ENCODE measurements around the gene MARCHF2.

The MARCHF2 gene

GRCh38 chr19:8397271-8397670 is 15.8 kb upstream of the MARCHF2 start:
- no peak for DNase-seq (ENCODE audit: low read depth)
- no peak overlapping the region for H3K4me3 ChIP-seq (ENCODE audit: low read depth, low read length)
- no peak for TF ChIP-seq CTCF (IDR thresholded peaks at IDR 0.05; ENCODE audit: control insufficient read depth, extremely low read depth, insufficient read depth)

GRCh38 chr19:8397746-8398310 is 15.3 kb upstream of the MARCHF2 start:
- no peak overlapping the region for H3K4me3 ChIP-seq (ENCODE audit: low read depth, low read length)
- DNase-seq (ENCODE audit: low read depth) = no peak
- TF ChIP-seq CTCF (IDR thresholded peaks at IDR 0.05; ENCODE audit: control insufficient read depth, extremely low read depth, insufficient read depth) = no peak

- DNase-seq (ENCODE audit: low read depth) = no peak
- H3K4me3 ChIP-seq (ENCODE audit: low read depth, low read length) = no peak overlapping the region
- no peak for TF ChIP-seq CTCF (IDR thresholded peaks at IDR 0.05; ENCODE audit: control insufficient read depth, extremely low read depth, insufficient read depth)
Observed at GRCh38 chr19:8398311-8398771, 14.8 kb upstream of the MARCHF2 start.

- no peak overlapping the region for H3K4me3 ChIP-seq (ENCODE audit: low read depth, low read length)
- TF ChIP-seq CTCF (IDR thresholded peaks at IDR 0.05; ENCODE audit: control insufficient read depth, extremely low read depth, insufficient read depth) = no peak
- DNase-seq (ENCODE audit: low read depth) = no peak
Observed at GRCh38 chr19:8399681-8400188, 13.4 kb upstream of the MARCHF2 start.

- DNase-seq (ENCODE audit: low read depth) = no peak
- no peak overlapping the region for H3K4me3 ChIP-seq (ENCODE audit: low read depth, low read length)
- no peak for TF ChIP-seq CTCF (IDR thresholded peaks at IDR 0.05; ENCODE audit: control insufficient read depth, extremely low read depth, insufficient read depth)
Observed at GRCh38 chr19:8401981-8402411, 11.1 kb upstream of the MARCHF2 start.

GRCh38 chr19:8403098-8403819 is 9.8 kb upstream of the MARCHF2 start:
- DNase-seq (ENCODE audit: low read depth) = no peak
- no peak overlapping the region for H3K4me3 ChIP-seq (ENCODE audit: low read depth, low read length)
- no peak for TF ChIP-seq CTCF (IDR thresholded peaks at IDR 0.05; ENCODE audit: control insufficient read depth, extremely low read depth, insufficient read depth)
